GM19395 (cell line): ENCODE measurements around the gene RNF217.

Experiments
- ATAC-seq: cut with Tn5 transposase; IDR thresholded peaks from one replicate; pipeline ENCODE4 v1.9.1; 2021; ENCODE audit warnings: mild to moderate bottlenecking, moderate library complexity; ENCODE audit not compliant: unreplicated experiment

RNF217 gene

GRCh38 chr6:125095580-125096301 is 133.5 kb downstream of the RNF217 start:
- ATAC-seq, result no peak

- ATAC-seq, result no peak
These were observed 134.9 kb downstream of the RNF217 start for GRCh38 chr6:125097186-125097585.

GRCh38 chr6:125098253-125098652 is 136.0 kb downstream of the RNF217 start:
- no peak for ATAC-seq

- ATAC-seq, result peak; percentile 71
These were observed 137.2 kb downstream of the RNF217 start for GRCh38 chr6:125099211-125100073.

- ATAC-seq, result no peak
These were observed 137.9 kb downstream of the RNF217 start for GRCh38 chr6:125100074-125100652.

- ATAC-seq, result no peak
These were observed 138.9 kb downstream of the RNF217 start for GRCh38 chr6:125101128-125101527.

- no peak for ATAC-seq
These were observed 139.4 kb downstream of the RNF217 start for GRCh38 chr6:125101631-125102030.

GRCh38 chr6:125102411-125102810 is 140.2 kb downstream of the RNF217 start:
- ATAC-seq, result no peak

GRCh38 chr6:125102891-125103290 is 140.7 kb downstream of the RNF217 start:
- no peak for ATAC-seq

- ATAC-seq, result no peak
These were observed 142.2 kb downstream of the RNF217 start for GRCh38 chr6:125104425-125104824.

GRCh38 chr6:125107048-125107447 is 144.8 kb downstream of the RNF217 start:
- no peak for ATAC-seq

- no peak for ATAC-seq
These were observed 145.7 kb downstream of the RNF217 start for GRCh38 chr6:125107896-125108295.

GRCh38 chr6:125110056-125110455 is 147.8 kb downstream of the RNF217 start:
- ATAC-seq, result no peak

- ATAC-seq, result no peak
These were observed 149.2 kb downstream of the RNF217 start for GRCh38 chr6:125111219-125111983.

- no peak for ATAC-seq
These were observed 150.7 kb downstream of the RNF217 start for GRCh38 chr6:125112934-125113333.

- ATAC-seq, result no peak
These were observed 152.1 kb downstream of the RNF217 start for GRCh38 chr6:125114248-125114858.

- no peak for ATAC-seq
These were observed 153.9 kb downstream of the RNF217 start for GRCh38 chr6:125116170-125116569.

- no peak for ATAC-seq
These were observed 154.5 kb downstream of the RNF217 start for GRCh38 chr6:125116710-125117109.

GRCh38 chr6:125117818-125118217 is 155.6 kb downstream of the RNF217 start:
- no peak for ATAC-seq

- ATAC-seq, result no peak
These were observed 157.9 kb downstream of the RNF217 start for GRCh38 chr6:125120054-125120590.
